Fibroblast of skin of left quadriceps (primary cell): ENCODE data around the gene AFF2.

ENCODE experiments used
- DNase-seq, 2 experiments: peaks; one replicate each; pipeline ENCODE4 v3.0.0-alpha.2; 2013; ENCODE audit warnings: low read depth in 2 of 2

Gene AFF2

DNA sequence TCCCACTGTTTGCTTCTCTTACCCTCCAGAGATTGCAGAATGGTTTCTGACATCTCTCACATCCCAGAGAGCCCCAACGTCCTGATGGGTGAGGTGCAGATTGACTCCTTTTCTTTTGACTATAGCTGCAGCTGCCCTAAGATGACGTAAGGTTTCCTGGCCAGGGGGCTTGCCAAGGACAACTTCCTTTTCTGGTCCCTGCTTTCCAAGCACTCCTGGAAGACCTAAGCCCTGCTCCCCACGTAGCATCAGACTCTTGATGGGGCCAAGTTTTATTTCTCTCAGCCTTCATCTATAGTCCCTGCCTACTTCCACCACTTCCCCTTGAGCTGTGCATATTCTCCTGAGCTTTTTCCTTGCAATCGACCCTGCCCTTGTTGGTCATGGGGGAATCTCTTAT lies 507.0 kb downstream of the AFF2 start:
- no peak for DNase-seq

DNA sequence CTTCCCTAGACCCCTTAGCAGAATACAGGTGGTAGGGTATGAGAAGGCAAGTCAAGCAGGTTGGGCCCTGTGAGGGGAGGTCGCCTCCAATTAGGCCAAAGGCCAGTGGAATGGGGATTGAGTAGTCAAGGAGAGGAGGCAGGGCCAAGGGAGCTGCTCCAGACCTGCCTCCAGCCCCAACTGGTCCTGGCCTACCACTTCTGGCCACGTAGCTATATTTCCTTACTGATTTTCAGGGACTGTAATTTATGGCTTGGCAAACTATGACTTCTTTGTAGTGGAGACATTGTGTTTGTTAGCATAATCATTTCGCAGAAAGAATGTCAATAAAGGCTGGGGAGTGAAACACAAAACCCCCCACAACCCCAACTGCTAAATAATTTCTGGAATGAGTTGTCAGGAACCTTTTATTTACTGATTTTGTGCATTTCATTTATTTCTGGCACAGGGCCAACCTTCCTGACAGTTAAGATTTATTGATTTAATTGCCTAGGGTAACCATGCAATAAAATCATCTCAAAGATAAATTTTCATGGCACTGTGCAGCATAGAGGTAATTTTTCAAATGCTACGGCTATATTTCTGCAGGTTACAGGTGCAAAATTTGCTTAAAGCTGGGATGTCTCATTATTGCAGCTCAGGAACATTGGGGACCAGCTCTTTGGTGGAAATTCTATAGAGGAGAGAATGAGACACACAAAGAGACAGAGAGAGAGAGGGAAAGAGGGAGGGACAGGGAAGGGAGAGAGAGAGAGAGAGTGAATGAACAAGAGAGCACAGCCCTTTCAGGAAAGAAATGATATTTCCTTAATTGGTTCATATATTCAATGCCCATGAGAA lies 509.8 kb downstream of the AFF2 start:
- DNase-seq, result no peak

DNA sequence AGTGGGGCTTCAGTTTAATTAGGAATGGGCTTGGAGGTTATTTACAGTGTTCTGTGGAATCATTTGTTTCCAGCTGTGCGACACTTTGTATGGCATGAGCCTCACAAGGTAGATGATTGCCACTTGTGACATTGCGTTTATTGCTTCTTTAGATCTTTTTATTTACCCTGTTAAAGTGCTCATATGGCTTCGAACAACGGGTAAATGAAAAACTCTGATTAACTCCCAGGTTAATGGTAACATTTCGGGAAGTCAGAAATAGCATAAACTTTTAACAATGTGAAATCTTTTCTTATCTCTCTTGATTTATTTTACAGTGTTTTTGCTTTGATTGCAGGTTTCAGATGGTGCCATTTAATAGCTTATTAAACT lies 510.4 kb downstream of the AFF2 start:
- DNase-seq, result no peak

DNA sequence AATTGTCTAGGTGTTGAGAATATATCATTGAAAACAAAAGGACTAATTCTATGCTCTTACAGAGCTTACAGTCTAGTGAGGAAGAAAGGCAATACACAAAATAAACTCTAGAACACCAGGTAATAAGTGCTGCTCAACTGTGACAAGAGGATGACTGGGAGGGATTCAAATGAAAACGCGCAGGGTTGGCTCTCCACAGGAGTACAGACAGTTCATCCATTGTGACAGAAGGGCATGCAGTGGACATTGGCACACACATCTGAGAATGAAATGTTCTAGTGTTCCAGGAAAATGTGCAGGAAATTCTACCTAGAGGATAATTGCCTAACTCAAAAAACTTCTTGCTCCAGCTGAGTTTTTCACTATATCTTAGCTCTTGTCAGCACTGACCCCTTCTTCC lies 512.7 kb downstream of the AFF2 start:
- no peak for DNase-seq

DNA sequence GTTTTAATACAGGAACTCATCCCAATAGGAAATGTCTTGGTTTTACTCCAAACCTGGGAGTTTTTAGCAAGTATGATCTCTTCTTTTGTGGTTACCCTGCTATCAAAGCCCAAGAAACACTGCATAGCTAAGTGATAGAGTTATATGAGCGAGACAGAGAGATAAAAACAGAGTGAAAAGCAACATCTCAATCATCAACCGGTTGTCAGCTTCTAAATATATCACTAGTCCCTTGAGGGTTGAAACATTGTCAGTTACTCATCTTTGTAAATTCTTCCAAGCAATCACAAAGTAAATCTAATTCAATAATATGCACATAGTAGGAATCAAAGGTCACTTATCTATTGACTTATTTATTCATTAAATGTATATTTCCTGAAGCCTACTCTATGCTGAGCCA lies 520.7 kb downstream of the AFF2 start:
- peak; percentile 6 for DNase-seq

DNA sequence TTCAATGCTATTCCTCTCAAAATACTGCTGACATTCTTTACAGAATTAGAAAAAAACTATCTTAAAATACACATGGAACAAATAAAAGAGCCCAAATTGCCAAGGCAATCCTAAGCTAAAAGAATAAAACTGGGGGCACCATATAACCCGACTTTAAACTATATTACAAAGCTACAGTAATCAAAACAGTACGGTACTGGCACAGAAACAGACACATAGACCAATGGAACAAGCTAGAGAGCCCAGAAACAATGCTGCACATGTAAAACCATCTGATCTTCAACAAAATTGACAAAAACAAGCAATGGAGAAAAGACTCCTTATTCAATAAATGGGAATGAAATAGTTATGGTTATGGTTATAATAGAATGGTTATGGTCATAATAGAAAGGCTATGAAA lies 522.1 kb downstream of the AFF2 start:
- DNase-seq, result no peak

DNA sequence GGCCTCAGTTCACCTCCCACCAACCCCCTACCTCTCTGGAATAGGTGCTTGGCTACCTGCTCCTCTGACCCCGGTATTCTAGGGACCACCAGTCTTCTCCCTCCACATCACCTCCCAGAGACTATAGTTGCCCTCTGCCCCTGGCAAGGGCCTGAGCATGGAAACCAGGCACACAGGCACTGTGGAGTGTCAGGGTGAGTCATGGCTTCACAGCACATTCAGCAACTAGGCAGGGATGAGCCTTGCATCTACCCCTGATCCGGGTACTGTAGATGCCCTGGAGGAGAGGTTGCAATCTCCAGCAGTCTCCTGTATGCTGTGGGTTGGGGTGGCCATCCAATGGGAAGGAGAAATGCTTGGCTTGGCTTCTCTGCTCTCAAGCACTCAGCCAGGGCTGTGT lies 532.0 kb downstream of the AFF2 start:
- DNase-seq, result no peak

DNA sequence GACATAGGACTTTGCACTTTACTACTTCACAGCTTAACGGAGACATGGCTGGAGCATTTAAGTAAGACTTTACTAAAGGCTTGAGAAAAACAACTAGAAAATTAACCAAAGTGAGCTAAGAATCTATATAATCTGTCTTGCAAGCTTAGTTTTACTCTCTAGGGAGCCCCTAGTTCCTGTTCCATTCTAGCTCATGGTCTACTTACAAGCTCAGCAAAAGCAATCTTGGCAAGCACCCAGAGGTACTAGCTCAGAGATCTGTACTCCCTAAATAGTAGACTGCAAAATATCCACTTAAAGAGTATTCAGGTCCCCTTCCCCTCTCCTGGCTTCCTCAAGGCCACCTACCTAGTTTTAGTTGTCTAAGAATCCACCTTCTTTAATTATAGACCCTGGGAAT lies 535.7 kb downstream of the AFF2 start:
- no peak for DNase-seq

DNA sequence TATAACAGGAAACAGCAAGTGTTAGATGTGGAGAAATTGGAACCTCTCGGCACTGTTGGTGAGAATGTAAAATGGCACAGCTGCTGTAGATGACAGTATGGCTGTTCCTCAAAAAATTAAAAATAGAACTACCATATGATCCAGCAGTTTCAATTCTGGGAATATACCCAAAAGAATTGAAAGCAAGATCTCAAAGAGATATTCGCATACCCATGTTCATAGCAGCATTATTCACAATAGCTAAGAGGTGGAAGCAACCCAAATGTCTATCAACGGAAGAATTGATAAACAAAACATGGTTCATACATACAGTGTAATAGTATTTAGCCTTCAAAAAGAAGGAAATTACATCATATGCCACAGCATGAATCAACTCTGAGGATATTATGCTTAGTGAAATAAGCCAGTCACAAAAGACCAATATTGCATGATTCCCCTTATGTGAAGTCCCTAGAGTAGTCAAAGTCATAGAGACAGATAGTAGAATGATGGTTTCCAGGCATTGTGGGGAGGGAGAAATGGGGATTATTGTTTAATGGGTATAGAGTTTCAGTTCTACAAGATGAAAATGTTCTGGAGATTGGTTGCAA lies 537.0 kb downstream of the AFF2 start:
- DNase-seq, result no peak

DNA sequence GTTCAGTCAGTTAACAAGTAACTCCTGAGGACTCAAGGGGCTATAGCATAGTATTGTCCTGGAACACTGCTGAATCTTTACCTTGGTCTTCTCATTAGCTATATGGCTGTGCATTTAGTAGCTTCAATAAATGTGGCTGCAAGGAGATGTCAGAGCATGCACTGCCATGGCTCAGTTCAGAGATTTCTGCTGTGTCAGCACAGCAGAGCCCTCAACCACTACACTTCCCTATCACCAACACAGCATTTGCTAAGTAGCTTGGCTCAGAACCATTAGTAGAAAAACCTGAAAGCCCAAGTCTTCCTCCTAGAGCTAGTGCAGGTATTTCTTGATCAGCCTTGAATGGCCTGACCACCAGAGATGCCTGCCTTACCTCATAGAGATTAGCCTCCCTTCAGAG lies 538.6 kb downstream of the AFF2 start:
- DNase-seq, result no peak

DNA sequence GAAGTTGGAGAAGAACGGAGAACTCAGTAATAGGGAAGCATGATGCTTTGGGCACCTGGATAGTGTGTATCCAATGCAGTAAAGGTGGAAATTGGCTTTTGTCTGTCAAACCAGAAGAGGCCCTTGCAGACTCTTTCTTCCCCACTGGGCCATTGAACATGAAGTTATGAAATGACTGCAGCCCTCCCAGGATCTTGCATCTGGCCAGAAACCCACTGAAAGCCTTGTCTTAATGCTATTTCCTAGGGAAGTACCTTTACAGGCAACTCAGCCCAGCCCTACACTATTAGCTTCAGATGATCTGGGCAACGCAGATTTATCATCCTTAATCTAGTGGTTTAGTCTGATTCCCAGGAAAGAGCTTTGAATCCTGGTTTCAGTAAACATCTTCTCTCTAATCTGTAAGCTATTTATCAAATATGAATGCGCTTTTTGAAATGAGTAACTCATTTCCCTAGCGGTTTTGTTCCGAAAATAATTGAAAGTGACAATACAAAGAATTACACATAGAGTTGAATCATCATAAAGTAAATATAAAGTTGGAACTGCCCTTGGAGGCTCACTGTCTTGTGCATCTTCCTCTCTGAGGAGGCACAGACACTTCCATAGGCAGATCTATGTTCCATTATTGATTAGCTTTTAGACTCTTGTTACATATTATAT lies 540.6 kb downstream of the AFF2 start:
- no peak for DNase-seq

DNA sequence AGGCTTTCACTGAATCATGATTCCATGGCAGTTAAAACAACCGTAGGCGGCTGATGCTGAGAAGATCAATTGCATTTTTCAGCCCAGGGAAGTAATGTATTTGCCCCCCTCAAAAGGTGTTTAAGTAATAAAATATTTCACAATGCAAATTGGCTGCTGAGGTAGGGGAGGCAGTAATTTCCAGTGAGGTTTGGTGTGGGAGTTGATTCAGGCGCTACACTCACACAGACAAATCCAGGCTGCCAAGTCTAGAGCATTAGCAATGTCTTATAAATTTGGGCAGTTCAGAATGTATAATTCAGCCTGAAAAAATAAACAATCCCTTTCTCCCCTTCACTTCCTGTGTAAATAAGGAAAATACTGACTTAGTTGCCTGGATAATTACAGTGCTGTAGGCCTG lies 543.0 kb downstream of the AFF2 start:
- DNase-seq, result no peak

DNA sequence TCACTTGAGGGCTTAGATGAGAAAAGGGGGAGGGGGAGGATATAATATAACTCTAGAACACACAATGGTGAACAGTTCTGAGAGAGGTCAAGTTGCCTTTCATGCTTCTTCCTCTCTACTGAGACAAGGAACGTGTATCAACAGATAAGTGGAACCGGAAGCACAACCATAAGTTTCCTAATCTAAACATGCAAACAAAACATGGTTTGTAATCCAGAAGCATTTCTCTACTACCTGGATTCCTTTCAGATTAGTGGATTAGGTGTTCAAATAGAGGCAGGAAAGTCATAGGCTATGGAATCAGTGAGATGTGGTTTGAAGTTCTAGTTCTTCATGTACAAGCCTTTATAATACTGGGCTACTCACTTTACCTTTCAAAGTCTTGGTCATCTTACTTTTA lies 544.1 kb downstream of the AFF2 start:
- DNase-seq, result no peak

DNA sequence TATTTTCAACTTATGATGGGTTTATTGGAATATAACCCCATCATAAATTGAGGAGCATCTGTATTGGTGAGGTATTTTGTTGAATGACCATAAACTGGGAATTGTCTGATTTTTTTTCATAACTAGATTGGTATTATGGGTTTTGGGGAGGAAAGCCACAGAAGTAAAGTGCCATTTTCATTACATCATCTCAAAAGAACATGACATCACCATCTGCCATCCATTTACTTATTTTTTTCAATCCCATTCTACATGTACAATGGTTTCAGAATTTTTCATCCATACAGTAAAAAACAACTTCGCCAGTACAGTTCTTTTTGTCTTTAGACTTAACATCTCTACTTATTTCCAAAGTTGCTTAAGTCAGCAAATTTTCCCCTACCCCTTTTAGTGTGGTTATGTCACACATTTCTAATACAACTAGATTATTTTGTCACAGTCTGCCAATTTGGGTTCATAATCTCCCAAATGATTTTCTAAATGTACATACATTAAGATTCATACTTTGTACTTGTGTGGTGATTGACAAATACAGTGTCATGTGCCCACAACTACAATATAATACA lies 545.3 kb downstream of the AFF2 start:
- no peak for DNase-seq
